ENCODE measurements around the gene PLPP4. TPM values are rescaled to one million over a fixed set of nuclear protein-coding genes. Genes with fewer than 3 reads are reported as not detected.

PLPP4 gene
- total and polyA plus RNA-seq, 10 donors: not detected

GRCh38 chr10:120514035-120514620 lies 57.1 kb downstream of the PLPP4 start:
- Histone ChIP-seq H3K27me3 (replicated peaks in 1 of 7) (peaks cover 0 to 4% (median 0%) of the 10 kb centered on the region in 7 donors), H3K4me3 (no peak overlapping the region), H3K9me3 (peaks cover 0 to 3% (median 0%) of the 10 kb centered on the region in 8 donors), H3K27ac (no peak overlapping the region), H3K4me1 (no peaks in the 10 kb centered on the region), H3K36me3 (no peaks in the 10 kb centered on the region)
- no peak for DNase-seq
- no peak for TF ChIP-seq POLR2AphosphoS5 (IDR thresholded peaks at IDR 0.05)
- TF ChIP-seq POLR2A (IDR thresholded peaks at IDR 0.05): no peak
- TF ChIP-seq CTCF (IDR thresholded peaks at IDR 0.05 in 8 of 11, conservative IDR thresholded peaks at IDR 0.05 in 3 of 11): no peak
- intact Hi-C loops (cut with DNase I; ENCODE audit: low total_unique reads): no loop called here
- WGBS, 5 donors: 37 to 40% (median 40%) methylated on average over 11 of the region's 11 CpGs

DNA sequence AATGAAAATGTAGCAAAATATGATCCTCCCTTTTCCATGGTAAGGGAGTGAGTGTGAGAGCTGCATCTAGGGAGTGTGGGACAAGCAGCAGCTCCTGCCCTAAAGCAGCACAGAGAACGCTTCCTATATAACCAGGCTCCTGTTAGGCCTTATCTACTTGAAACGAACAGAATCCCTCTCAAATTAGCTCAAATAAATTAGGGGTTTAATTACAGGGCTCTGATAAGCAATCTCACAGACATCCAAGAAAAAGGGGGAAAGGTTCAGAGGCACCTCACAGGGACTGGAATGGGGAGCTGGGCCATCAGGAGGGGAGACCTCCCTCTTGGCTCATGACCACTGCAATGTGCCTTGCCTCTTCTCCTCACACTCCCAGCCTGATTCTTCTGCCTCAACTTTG lies 57.9 kb downstream of the PLPP4 start:
- intact Hi-C loops (cut with DNase I; ENCODE audit: low total_unique reads): no loop called here
- Histone ChIP-seq H3K27ac (no peak overlapping the region), H3K36me3 (no peaks in the 10 kb centered on the region), H3K9me3 (peaks cover 0 to 3% (median 0%) of the 10 kb centered on the region in 8 donors), H3K4me3 (no peak overlapping the region), H3K27me3 (replicated peaks in 1 of 7) (peaks cover 0 to 4% (median 0%) of the 10 kb centered on the region in 7 donors), H3K4me1 (no peaks in the 10 kb centered on the region)
- TF ChIP-seq POLR2A (IDR thresholded peaks at IDR 0.05) (no peak), POLR2AphosphoS5 (IDR thresholded peaks at IDR 0.05) (no peak), CTCF (IDR thresholded peaks at IDR 0.05 in 8 of 11, conservative IDR thresholded peaks at IDR 0.05 in 3 of 11) (no peak)
- no peak for DNase-seq
- 29 to 69% (median 55%) methylated on average over 2 of the region's 2 CpGs for WGBS, 5 donors

- no peaks in the 10 kb centered on the region for H3K36me3 ChIP-seq
- no peak overlapping the region for H3K4me3 ChIP-seq
- H3K27ac ChIP-seq: no peak overlapping the region
- TF ChIP-seq CTCF (IDR thresholded peaks at IDR 0.05 in 8 of 11, conservative IDR thresholded peaks at IDR 0.05 in 3 of 11) (no peak), POLR2AphosphoS5 (IDR thresholded peaks at IDR 0.05) (no peak), POLR2A (IDR thresholded peaks at IDR 0.05) (no peak)
- intact Hi-C loops (cut with DNase I; ENCODE audit: low total_unique reads): no loop called here
- no peak for DNase-seq
- no peaks in the 10 kb centered on the region for H3K4me1 ChIP-seq
- peaks cover 0 to 3% (median 0%) of the 10 kb centered on the region in 8 donors for H3K9me3 ChIP-seq
- WGBS, 5 donors: 76 to 82% (median 78%) methylated on average over 2 of the region's 2 CpGs
- peaks cover 0 to 4% (median 0%) of the 10 kb centered on the region in 7 donors for H3K27me3 ChIP-seq (replicated peaks in 1 of 7)
These were observed 58.7 kb downstream of the PLPP4 start for GRCh38 chr10:120515741-120516140.

GRCh38 chr10:120516426-120516825 lies 59.4 kb downstream of the PLPP4 start:
- Histone ChIP-seq H3K27me3 (replicated peaks in 1 of 7) (peaks cover 0 to 4% (median 0%) of the 10 kb centered on the region in 7 donors), H3K4me1 (no peaks in the 10 kb centered on the region), H3K27ac (no peak overlapping the region), H3K4me3 (no peak overlapping the region), H3K9me3 (peaks cover 0 to 3% (median 0%) of the 10 kb centered on the region in 8 donors), H3K36me3 (no peaks in the 10 kb centered on the region)
- DNase-seq: no peak
- TF ChIP-seq POLR2AphosphoS5 (IDR thresholded peaks at IDR 0.05) (no peak), CTCF (IDR thresholded peaks at IDR 0.05 in 8 of 11, conservative IDR thresholded peaks at IDR 0.05 in 3 of 11) (no peak), POLR2A (IDR thresholded peaks at IDR 0.05) (no peak)
- intact Hi-C loops (cut with DNase I; ENCODE audit: low total_unique reads): no loop called here
- 69 to 84% (median 82%) methylated on average over 4 of the region's 4 CpGs for WGBS, 5 donors
